ENCODE results near the gene DNLZ.

DNLZ gene

DNA sequence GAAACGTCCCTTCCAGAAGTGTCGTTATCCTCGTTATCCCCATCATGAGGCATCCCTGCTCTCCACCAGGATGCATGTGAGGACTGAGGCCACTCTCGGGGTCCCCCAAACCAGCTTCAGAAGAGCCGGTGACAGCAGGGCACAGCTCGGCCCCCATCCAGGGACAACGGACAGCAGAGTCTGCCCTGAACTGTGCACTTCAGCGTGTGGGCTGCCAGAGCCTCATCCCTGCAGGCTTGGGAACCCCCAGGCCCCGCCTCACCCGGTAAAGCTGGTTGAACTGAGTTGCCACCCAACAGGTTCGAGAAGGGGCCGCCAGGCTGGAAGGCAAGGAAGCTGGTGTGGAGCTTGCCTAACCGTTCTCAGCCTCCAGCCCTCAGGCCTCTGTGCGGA lies 10.6 kb upstream of the DNLZ start:
- DNase-seq: no peak

DNA sequence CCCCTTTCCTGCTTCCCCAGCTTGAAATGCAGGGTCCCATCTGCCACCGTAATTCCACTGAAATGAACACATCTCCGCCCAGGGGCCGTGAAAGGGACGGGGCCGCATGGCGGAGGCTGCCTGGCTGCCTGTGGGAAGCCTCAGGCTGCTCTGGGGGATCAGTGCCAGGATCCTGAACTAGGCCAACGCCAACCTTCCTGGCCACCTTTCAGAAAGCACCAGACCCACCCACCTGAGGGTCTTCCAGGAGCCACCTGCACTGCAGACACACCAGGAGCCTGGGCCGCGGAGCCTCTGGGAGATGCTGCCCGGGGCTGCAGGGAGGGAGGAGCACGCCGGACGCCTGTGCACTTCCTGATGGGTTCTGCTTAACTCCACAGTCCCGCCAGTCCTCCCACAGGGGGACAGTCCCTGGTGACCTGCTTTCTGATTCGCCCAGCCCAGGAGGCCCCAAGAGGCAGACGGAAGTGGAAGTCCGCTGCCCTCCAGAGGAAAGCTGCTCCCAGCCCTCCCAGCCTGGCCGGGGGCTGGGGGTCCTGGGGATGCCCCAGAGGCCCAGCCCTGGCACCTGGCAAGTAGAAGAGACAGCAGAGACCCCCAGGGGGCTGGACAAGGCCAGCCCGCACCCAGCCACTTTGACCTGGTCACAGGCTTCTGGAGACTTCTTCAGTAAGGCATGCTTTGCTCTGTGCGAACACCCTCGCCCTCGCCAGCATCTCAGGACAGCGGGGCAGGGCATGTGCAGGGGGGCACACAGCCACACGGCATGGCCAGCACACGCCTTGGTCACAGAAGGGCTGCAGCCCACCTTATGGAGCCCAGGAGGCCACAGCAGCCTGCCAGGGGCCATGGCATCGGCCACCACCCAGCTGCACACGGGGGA lies 10.0 kb upstream of the DNLZ start, which contains the start of gene CARD9:
Gene CARD9 (minus strand): TSS at position 370 of the 883 bp plus-strand sequence. CDS start 1,591 bp downstream, outside the sequence.
- no peak for DNase-seq

- no peak for DNase-seq
Observed at GRCh38 chr9:136372561-136373299, 9.2 kb upstream of the DNLZ start.

DNA sequence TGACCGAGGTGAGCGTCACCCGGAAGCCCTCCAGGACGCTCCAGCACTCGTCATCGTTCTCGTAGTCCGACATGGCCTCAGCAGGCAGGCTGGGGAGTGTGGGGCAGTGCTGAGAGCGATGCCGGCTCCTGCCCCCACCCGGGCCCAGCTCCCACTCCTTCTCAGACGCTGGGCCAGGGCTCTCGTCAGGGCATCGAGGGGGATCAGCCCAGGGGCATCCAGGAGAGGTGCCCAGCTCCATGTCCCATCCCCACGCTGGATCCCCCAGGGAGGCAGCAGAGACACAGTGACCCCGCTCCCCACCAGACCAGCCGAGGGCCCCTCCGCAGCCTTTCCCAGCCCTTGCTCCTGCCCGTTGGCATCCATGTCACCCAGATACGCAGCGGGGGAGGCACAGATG lies 8.5 kb upstream of the DNLZ start:
- DNase-seq: no peak

GRCh38 chr9:136371533-136371880 lies 8.0 kb upstream of the DNLZ start:
- no peak for DNase-seq

GRCh38 chr9:136370687-136371532 lies 7.4 kb upstream of the DNLZ start:
- no peak for DNase-seq

DNA sequence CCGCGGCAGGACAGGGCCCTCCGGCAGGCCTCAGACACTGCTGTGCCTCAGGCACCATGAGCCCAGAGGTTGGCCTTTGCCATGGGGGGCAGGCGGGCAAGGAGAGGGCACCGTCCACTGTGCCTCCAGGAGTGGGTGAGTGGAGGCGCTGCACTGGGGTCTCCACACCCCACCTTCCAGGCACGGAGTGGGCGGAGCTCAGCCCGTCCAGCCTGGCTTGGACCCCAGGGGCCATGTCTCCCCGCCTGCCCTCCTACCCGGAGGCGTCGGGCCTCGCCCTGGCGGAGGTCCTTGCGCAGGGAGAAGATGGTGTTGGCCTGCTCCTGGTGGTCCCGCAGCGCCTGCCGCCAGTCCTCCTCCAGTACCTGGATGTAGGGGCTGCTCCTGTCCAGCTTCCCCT lies 6.5 kb upstream of the DNLZ start:
- DNase-seq: no peak

DNA sequence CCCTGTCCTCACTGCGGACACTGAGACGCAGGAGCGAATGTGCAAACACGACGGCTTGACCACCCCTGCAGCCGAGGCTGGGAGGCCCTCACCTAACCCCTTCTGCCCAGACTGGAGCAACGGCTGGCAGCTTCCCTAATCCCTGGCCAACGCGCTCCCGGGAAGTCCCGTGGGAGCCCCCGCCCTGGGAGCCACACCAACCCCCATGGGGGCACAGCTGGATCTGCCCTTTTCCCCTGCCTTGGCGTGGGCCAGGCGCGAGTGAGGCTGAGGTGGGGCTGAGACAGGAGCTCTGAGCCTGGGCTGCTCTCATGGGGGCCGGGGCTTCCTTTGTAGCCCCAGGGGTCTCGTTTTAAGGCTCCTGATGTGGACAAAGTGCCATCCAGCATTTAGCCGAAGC lies 4.6 kb upstream of the DNLZ start:
- no peak for DNase-seq

DNA sequence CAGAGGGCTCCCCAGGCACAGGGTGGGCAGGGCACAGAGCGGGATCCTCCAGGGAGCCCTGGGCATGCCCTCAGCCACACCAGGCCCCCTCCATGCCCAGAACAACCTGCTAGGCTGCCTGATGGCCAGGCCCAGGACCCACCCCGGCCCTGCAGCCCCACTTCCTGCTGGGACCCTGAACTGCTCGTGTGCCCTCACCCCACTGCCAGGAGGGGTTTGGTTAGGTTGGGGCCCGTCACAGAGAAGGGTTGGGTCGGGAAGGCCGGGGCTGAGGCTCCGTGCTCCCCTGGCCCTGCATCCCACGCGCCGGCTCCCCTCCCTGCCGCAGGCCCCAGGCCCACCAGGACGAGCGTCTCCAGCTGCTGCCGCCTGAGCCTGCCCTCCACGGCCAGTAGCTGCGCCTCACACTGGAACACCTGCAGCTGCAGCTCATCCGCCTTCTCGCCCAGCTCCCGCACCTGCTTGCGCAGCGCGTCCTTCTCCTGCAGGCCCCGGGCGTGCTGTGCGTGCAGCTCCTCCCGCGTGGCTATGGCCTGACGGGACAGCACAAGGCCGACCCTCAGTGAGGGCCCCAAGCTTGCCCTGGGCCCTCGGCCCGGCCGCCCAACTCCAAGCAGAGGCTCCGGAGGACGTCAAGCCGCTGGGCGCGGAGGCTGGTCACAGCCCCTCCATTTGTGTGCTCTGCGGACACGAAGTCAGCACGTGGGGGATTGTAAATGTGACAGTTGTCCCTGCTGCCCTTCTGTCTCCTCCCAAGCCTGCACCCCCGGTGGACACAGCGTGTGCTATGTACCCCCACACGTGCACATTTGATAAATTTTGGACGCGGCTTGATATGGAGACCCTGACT lies 4.0 kb upstream of the DNLZ start:
- DNase-seq: no peak

GRCh38 chr9:136366826-136367225 lies 3.3 kb upstream of the DNLZ start:
- no peak for DNase-seq

DNA sequence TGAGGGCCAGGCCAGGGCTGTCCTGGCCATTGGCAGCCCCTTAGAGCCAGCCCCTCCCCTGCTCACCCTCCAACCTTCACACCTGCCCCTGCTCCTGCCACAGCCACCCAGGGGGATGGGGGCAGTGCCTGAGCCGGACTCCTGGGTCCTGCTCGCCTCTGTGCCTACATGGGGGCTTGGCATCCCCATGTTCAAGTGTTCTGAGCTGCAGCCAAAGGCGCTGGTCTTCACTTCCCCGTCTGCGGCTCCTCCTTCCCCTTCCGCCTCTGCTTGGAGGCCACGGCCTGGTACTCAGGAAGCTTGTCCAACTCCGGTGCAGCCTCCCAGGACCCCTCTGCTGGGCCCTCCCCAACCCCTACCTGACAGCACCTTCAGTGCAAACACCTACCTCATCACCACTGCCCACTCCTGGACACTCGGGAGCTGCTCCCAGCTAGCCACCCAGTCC lies 2.3 kb upstream of the DNLZ start:
- no peak for DNase-seq

- DNase-seq: no peak
Observed at GRCh38 chr9:136364942-136365774, 1.6 kb upstream of the DNLZ start.

DNA sequence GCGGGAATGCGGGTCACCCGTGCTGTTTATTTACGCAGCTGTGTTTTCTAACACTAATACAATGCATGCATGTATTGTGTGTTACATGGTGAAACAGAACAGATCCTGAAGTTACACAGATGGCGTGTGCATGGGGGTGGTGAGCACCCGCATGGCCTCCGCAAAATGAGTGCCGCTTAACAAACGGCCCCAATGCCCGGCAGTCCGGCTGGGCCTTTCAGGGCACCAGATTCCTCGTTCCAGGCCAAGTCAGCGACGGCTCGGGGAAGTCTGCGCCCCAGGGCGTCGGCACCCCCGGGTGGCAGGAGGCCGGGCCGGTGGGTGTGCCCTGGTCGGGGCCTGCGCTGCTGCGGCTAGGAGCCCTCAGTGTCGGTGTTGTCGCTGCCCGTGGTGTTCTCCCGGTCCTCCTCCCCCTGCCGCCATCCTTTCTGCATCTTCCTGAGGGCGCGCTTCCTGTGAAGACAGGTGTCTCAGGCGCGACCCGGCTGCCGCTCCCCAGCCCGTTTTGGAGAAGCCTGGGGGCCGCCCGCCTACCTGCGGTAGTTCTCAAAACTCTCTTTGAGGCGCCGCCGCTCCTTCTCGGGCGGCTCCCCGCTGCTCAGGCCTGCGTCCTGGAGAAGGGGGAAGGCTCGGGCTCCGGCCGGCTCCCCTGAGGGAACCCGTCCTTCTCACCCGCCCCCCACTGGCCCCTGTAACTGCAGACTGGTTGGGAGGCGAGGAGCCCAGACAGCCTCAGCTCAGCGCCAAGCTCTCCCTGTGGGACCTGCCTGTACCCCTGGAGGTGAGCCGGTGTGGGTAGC lies 605 bp upstream of the DNLZ start:
- DNase-seq: no peak

GRCh38 chr9:136362450-136362784 lies 1.1 kb downstream of the DNLZ start:
- no peak for DNase-seq

GRCh38 chr9:136361754-136362449 lies 1.6 kb downstream of the DNLZ start:
- no peak for DNase-seq

DNA sequence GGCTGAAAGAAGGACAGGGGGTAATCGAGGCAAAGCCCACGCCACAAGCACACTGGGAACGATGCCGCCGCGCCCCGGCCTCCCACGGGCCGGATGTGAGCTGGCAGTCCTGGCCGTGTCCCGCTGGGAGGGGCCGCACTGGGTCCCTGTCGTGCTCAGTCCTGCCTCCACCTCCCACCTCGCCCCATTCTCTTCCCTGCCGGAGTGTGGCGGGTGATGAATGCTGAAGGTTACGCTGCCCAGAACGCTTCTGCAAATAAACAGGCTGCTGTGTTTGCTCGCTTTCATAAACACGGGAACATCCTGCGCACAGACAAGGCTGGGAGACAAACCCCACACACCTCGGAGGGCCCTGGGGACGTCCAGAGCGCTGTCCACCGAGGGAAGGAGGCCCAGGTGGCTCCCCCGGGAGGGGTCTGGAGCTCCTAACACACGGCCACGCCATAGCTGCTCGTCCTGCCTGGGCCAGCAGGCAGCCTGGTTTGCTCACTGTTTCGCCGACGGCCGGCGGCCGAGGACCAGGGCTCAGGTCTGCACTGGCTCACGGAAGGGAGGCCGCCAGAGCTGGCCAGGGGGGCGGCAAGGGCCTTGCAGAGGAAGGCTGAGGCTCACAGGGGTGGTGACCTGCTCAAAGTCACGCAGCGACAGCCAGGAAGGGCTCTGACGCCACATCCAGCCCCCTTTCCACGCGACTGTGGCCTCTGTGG lies 2.3 kb downstream of the DNLZ start:
- DNase-seq: no peak

DNA sequence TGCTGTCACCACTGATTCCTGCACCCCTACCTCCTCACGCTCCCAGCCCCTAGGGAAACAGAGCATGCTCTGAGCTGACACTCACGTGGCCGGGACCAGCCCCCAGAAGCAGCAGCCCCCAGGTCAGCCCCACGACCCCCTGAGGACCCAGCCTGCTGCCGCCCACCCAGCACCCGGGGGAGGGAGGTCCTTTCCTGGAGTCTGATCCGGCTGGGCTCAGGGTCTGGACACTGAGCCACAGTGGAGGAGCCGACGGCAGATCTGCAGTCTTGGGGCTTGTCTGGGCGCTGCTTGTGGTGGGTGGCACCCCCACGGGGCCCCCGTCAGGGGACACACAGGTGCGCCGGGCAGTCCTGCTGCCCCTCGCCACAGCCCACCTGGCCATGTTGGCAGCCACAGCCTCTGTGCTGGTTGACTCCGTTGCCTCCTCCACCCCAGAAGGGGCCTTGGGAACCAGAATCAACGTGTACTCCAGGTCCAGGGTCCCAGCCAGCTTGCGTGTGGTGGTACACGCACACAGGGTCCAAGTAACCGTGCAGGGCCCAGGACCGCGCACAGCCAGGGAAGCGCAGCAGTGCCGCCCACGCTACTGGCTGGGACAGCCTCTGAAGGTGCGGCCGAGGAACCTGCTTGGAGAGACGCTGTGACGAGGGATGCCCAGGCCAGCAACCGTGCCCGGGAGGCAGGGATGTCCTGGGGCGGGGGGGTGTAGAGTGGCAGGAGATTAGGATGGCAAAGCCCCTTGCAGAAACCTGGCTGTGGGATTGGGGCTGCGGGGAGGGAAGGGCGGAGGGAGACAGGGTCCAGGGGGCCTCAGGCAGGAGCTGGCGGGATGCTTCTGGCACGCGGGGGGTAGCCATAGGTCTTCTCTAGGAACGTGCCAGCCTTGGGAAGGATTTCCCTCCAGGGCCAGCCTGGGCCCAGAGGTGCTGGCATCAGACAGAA lies 3.5 kb downstream of the DNLZ start:
- DNase-seq: no peak

DNA sequence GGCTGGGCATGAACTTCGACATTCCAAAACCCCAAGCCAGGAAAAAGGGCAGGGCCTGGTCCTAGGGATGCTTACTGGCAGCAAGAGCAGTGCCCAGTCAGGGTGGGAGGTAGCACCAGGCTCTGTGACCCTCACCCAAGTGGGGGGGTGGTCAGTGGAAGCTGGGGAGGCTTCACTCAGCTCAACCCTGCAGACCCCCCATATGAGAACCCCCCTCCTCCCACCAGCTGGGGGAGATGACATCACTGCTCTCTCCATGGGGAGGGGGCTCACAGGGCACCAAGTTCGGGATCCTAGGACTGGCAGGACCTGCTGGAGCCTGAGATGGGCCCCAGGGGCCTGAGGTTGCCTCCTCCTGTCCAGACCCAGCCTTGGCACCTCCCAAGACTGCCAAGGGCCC lies 4.7 kb downstream of the DNLZ start:
- no peak for DNase-seq

All from CD4-positive, alpha-beta T cell treated with Interleukin-10 for 1 hour (primary cell).